22Rv1 (cell line): ENCODE data around the gene PTMA.

ENCODE experiments used
- H3K27ac ChIP-seq: fragments of 450-650 bp; 2 replicates; pipeline ENCODE4 v1.5.1; 2017
- ZFX ChIP-seq: fragments of 450-650 bp; IDR thresholded peaks from 2 replicates; pipeline ENCODE4 v1.6.1; 2017; ENCODE audit warnings: antibody characterized with exemption, borderline replicate concordance
- TF ChIP-seq, protein P1 (sequence below): fragments of 450-650 bp; IDR thresholded peaks from 2 replicates; pipeline ENCODE4 v1.5.1; 2017; ENCODE audit warnings: mild to moderate bottlenecking

PTMA gene

DNA sequence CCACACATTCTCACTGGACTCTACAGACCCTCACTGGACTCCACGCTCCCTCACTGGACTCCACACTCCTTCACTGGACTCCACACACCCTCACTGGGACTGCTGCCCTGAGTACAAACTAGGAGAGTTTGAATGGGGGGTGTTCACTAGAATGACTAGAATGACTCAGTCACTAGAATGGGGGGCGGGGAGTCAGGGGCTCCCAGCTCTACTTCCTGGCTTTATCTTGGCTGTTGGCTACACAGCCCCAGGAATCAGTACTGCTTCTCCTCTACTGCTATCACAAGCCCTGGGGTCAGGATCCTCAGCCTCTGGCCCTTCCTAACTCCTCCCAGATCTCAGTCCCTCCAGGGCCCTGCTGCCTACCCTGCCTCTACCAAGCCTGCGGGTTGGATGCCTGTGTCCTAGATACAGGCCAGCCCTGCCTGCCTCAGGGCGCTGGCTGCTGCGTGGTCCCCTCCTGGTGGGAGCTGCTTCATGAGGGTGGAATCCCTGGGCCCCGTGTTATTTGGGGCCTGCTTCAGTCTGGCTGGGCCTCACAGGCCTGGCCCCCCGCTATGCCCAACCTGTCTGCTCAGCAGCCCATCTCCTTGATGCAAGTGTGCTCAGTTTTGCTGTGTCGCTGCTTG, 7.8 kb downstream of the PTMA start:
- H3K27ac ChIP-seq: no peak overlapping the region
- TF ChIP-seq, protein P1, sequence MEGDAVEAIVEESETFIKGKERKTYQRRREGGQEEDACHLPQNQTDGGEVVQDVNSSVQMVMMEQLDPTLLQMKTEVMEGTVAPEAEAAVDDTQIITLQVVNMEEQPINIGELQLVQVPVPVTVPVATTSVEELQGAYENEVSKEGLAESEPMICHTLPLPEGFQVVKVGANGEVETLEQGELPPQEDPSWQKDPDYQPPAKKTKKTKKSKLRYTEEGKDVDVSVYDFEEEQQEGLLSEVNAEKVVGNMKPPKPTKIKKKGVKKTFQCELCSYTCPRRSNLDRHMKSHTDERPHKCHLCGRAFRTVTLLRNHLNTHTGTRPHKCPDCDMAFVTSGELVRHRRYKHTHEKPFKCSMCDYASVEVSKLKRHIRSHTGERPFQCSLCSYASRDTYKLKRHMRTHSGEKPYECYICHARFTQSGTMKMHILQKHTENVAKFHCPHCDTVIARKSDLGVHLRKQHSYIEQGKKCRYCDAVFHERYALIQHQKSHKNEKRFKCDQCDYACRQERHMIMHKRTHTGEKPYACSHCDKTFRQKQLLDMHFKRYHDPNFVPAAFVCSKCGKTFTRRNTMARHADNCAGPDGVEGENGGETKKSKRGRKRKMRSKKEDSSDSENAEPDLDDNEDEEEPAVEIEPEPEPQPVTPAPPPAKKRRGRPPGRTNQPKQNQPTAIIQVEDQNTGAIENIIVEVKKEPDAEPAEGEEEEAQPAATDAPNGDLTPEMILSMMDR: no peak
- no peak for TF ChIP-seq ZFX

DNA sequence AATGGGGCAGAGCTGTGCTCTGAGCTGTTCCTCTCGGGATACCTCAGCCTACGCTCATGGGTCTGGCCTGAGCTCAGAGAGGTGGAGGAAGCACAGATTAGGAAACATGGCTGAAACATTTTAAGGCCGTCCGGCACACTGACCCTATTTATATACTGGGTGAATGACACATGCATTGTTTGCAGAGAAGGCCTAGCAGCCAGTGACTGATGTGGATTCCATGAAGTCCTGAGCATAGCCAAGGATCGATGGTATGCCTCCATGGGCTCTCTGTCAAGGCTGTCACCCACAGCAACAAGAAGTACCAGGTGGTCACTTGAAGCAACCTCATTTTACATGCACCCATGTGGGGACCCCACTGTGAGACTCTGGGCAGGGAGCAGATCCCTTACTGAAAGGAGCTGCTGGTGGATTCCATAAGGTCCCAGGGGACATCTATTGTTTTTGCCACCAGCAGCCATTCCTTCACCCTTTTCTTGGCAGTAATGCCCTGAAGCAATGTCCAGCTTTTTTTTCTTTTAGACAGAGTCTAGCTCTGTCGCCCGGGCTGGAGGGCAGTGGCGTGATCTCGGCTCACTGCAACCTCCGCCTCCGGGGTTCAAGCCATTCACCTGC, 8.4 kb downstream of the PTMA start:
- no peak overlapping the region for H3K27ac ChIP-seq
- TF ChIP-seq, protein P1: no peak
- no peak for TF ChIP-seq ZFX

DNA sequence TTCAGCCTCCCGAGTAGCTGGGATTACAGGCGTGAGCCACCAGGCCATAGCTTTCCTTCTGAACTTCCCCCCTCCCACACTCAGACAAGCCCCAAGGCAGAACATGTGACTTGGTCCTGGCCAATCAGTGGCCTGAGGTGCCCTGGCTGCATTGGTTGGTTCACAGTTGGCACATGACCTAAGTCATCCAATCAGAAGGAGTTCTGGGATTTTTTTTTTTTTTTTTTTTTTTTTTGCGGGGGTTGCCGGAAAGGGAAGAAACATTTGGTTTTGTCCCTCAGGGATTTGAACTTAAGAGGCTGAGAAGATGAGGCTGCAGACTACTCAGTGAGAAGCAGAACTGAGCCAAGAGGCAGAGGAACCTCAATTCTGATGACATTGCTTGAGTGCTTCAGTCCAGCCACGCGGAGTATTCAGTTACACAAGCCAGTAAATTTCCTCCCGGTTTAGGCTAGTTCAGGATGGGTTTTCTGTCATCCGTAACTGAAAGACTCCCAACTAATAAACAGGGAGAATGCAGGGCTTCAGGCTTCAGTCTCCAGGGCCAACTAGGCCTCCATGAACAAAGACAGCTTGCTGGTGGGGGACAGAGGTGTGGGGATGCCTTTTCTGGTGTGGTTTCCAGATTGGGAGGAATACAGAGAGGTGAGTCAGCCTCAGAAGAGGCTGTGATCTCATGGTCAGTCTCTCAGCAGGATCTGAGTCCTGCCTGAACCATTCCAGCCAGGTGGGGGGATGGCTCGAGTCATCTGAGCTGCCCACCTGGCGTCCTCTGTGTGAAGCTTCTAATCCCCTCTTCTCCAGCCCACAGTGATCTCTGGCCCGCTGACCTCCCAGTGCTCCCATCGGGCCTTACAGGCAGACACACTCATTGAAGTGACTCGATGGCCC, 9.2 kb downstream of the PTMA start:
- no peak overlapping the region for H3K27ac ChIP-seq
- no peak for TF ChIP-seq ZFX
- TF ChIP-seq, protein P1: no peak

DNA sequence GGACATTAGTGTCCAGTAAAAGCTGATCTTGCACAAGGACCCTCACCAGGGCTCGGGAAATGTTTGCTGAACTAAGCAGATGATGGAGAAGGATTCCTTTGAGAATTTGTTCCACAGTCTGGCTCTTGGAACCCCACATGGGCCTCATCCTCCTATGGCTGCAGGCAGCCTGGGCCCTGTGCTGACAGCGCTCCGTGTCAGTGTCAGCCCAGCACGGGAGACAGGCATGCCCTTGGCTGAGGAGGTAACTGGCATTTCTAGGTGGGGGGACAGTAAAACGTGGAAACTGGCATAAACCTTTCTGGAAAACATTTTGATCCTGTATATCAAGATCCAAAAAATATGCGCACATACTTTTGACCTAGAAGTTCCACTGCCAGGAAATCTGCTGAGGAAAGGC, 10.5 kb downstream of the PTMA start:
- TF ChIP-seq, protein P1: no peak
- TF ChIP-seq ZFX: no peak
- H3K27ac ChIP-seq: no peak overlapping the region

DNA sequence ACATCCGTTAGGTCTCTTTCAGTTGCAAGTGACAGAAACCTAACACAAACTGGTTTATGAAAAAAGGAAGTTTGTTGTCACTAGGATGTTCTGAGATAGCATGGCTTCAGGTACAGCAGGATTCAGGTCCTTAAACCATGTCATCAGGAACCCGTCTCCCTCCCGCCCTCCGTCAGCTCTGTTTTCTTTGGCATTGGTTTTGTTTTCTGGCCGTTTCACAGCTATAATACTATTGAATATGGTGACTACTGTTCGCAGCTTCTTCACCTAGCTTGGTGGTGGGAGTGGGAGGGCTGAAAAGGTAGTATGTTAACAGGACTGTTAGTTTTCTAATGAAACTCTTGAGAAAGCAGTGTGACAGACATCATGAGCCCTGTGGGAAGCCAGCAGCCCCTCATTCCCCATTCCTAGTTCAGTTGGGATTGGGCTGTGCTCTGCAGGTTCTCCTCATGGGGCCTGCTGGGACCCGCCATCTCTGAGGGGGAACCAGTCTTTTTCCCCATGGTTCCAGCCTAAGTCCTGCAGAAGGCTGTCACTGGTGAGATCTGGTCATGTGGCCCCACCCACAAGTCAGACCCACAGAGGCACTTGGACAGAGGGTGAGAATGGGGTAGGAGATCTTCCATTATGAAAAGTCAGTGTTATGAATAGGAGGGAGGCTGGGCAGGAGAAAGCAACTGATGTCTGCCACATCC, 12.1 kb downstream of the PTMA start:
- no peak overlapping the region for H3K27ac ChIP-seq
- TF ChIP-seq, protein P1: no peak
- TF ChIP-seq ZFX: no peak

DNA sequence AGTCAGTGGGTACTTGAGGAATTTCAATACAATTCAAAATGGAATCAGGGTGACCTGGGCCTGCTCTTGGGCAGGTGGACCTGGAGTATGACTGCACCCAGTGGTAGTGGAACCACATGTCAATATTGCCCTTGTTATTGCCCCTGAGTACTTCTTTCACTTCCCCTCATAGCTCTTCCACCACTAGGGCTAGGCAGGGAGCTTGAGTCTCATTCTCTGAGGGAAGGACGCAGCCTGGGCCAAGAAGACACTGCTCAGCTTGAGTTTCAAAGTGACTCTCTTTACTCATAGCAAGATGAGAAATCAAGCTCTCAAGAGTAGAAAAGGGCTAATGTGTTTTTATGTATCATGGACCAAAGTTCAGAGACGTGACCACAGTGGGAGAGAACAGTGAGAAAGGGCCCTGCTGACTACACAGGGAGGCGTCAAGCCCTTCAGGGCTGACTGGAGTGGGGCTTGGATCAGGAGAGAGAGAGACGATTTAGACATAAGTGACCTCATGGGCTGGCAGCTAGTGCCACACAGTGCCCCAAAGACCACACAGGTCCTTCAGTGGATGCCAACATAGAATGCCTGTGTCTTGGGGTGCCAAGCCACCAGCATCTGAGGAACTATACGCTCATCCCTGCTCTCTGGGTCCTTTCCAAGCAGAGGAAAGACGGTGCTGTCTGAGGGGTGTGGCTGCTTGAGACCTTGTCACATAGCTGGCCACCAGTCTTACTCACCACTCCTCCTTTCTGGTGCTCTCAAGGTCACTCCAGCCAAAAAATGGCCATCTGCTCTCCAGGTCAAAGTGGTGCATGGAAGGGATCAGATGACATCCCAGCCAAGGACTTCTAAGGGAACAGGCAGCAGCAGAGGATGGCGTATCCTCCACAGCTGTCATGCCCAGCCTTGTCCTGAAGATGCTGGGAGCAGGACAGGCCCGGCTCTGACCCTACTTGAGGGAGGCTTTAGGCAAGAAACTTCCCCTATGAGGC, 13.0 kb downstream of the PTMA start:
- TF ChIP-seq, protein P1: no peak
- no peak for TF ChIP-seq ZFX
- H3K27ac ChIP-seq: no peak overlapping the region
